ENCODE data around the gene FBXL4.
A peak's percentile ranks its signal among the peaks of the same experiment; 100 is the strongest.

The FBXL4 gene

GRCh38 chr6:98844244-98845210, 103.2 kb downstream of the FBXL4 start:
- Histone ChIP-seq H3K79me2 (ENCODE audit: insufficient read depth, low read length) (no peaks in the 10 kb centered on the region), H4K20me1 (ENCODE audit: insufficient read depth, low read length, poor library complexity, severe bottlenecking) (no peaks in the 10 kb centered on the region), H3K27me3 (ENCODE audit: insufficient read depth, low read length, poor library complexity, severe bottlenecking) (no peaks in the 10 kb centered on the region), H3K36me3 (ENCODE audit: insufficient read depth, low read length) (no peaks in the 10 kb centered on the region), H3K9ac (ENCODE audit: low read depth, low read length, poor library complexity, severe bottlenecking) (no peak overlapping the region), H3K4me1 (ENCODE audit: insufficient read depth, low read length, poor library complexity, severe bottlenecking) (no peaks in the 10 kb centered on the region), H3K4me3 (ENCODE audit: low read length, poor library complexity, severe bottlenecking) (no peak overlapping the region), H3K4me2 (ENCODE audit: low read depth, low read length, poor library complexity, severe bottlenecking) (peak overlapping the region; percentile 54), H3F3A (ENCODE audit: low read depth) (no peaks in the 10 kb centered on the region), H3K9me3 (ENCODE audit: insufficient read depth, low read depth, low read length) (no peaks in the 10 kb centered on the region), H3K9me2 (replicated peaks; ENCODE audit: low read depth, low read length) (no peaks in the 10 kb centered on the region), H2AFZ (ENCODE audit: low read length) (no peak overlapping the region)
- TF ChIP-seq CTCF (conservative IDR thresholded peaks at IDR 0.05; ENCODE audit: low read length) = no peak

- Histone ChIP-seq H3K9me3 (ENCODE audit: insufficient read depth, low read depth, low read length) (no peaks in the 10 kb centered on the region), H3K36me3 (ENCODE audit: insufficient read depth, low read length) (no peaks in the 10 kb centered on the region), H3K27me3 (ENCODE audit: insufficient read depth, low read length, poor library complexity, severe bottlenecking) (no peaks in the 10 kb centered on the region), H2AFZ (ENCODE audit: low read length) (no peak overlapping the region), H3K4me3 (ENCODE audit: low read length, poor library complexity, severe bottlenecking) (no peak overlapping the region), H3F3A (ENCODE audit: low read depth) (no peaks in the 10 kb centered on the region), H3K9me2 (replicated peaks; ENCODE audit: low read depth, low read length) (no peaks in the 10 kb centered on the region), H3K9ac (ENCODE audit: low read depth, low read length, poor library complexity, severe bottlenecking) (no peak overlapping the region), H3K79me2 (ENCODE audit: insufficient read depth, low read length) (no peaks in the 10 kb centered on the region), H3K4me1 (ENCODE audit: insufficient read depth, low read length, poor library complexity, severe bottlenecking) (no peaks in the 10 kb centered on the region), H4K20me1 (ENCODE audit: insufficient read depth, low read length, poor library complexity, severe bottlenecking) (no peaks in the 10 kb centered on the region), H3K4me2 (ENCODE audit: low read depth, low read length, poor library complexity, severe bottlenecking) (no peak overlapping the region)
- TF ChIP-seq EZH2phosphoT487 (IDR thresholded peaks at IDR 0.05; ENCODE audit: borderline replicate concordance) (no peak), CTCF (conservative IDR thresholded peaks at IDR 0.05; ENCODE audit: low read length) (no peak)
These were observed 104.2 kb downstream of the FBXL4 start for GRCh38 chr6:98843271-98844243.

GRCh38 chr6:98842342-98843180, 105.2 kb downstream of the FBXL4 start:
- Histone ChIP-seq H3K9me2 (replicated peaks; ENCODE audit: low read depth, low read length) (no peaks in the 10 kb centered on the region), H3K79me2 (ENCODE audit: insufficient read depth, low read length) (no peaks in the 10 kb centered on the region), H4K20me1 (ENCODE audit: insufficient read depth, low read length, poor library complexity, severe bottlenecking) (no peaks in the 10 kb centered on the region), H3K9me3 (ENCODE audit: insufficient read depth, low read depth, low read length) (no peaks in the 10 kb centered on the region), H3K9ac (ENCODE audit: low read depth, low read length, poor library complexity, severe bottlenecking) (no peak overlapping the region), H2AFZ (ENCODE audit: low read length) (no peak overlapping the region), H3F3A (ENCODE audit: low read depth) (no peaks in the 10 kb centered on the region), H3K36me3 (ENCODE audit: insufficient read depth, low read length) (no peaks in the 10 kb centered on the region), H3K4me1 (ENCODE audit: insufficient read depth, low read length, poor library complexity, severe bottlenecking) (peaks cover 4% of the 10 kb centered on the region), H3K4me3 (ENCODE audit: low read length, poor library complexity, severe bottlenecking) (no peak overlapping the region), H3K4me2 (ENCODE audit: low read depth, low read length, poor library complexity, severe bottlenecking) (no peak overlapping the region), H3K27me3 (ENCODE audit: insufficient read depth, low read length, poor library complexity, severe bottlenecking) (no peaks in the 10 kb centered on the region)
- no peak for TF ChIP-seq EZH2phosphoT487 (IDR thresholded peaks at IDR 0.05; ENCODE audit: borderline replicate concordance)
- TF ChIP-seq CTCF (conservative IDR thresholded peaks at IDR 0.05; ENCODE audit: low read length) = no peak
